ENCODE results near the gene DNAJC7.
"Not testable (repeated sequence)": the region's sequence is repeated elsewhere in the genome, so short reads cannot be mapped to it uniquely, and the experiment has no call there.

Gene DNAJC7

DNA sequence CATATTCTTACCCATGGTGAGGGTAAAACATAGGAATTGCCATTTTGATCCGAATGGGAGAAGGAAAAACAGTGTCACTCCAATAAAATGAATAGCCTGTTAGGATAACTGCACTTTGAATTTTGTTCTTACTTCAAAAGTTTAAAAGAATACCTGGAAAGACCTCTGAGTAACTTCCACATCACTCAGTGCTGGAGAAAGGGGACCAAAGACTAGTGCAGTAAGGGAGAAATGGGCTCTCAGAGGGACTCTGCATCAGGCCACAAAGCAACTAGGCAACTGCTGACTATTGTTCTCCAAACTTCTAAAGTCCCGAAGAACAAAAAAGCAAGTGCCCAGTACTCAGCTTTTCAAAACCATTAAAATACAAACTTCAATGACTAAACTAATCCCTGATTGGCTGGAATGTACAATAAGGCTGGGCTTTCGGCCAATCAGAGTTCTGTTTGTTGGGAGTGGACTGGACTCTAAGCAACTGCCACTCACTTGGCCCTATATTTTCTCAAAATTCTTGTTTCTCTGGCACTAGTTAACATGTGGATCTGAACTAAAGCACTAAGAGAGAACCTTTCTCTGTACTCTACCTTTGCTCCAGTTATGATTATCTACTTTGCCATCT, 6.2 kb downstream of the DNAJC7 start:
- no peak for DNase-seq (ENCODE audit: low spot score)

GRCh38 chr17:42010266-42010680, 7.0 kb downstream of the DNAJC7 start:
- DNase-seq (ENCODE audit: low spot score) = not testable (repeated sequence)

GRCh38 chr17:42009170-42009569, 8.1 kb downstream of the DNAJC7 start:
- no peak for DNase-seq (ENCODE audit: low spot score)

DNA sequence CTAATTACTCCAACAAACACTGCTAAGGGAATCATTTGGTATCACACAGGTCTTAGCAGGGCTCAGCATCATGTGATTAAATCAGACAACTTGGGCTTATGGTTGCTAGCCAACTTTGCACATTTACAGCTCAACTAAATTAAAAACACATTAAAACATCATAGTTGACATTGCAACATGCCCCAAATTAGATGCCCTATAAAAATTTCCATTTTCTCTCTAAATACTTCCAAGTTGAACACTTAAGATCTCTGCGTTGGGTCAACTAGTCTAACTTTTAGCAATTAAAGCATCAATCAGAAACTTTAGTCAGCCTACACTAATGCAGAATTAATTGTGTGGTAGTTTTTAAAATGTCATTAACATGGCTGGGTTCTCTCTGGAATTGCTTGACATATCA, 12.1 kb downstream of the DNAJC7 start:
- no peak for DNase-seq (ENCODE audit: low spot score)

- no peak for DNase-seq (ENCODE audit: low spot score)
These were observed 14.4 kb downstream of the DNAJC7 start for GRCh38 chr17:42002792-42003301.

- DNase-seq (ENCODE audit: low spot score) = no peak
These were observed 15.0 kb downstream of the DNAJC7 start for GRCh38 chr17:42002175-42002791.

GRCh38 chr17:42001729-42002128, 15.5 kb downstream of the DNAJC7 start:
- DNase-seq (ENCODE audit: low spot score) = no peak

- DNase-seq (ENCODE audit: low spot score) = no peak
These were observed 16.7 kb downstream of the DNAJC7 start for GRCh38 chr17:42000413-42001133.

DNA sequence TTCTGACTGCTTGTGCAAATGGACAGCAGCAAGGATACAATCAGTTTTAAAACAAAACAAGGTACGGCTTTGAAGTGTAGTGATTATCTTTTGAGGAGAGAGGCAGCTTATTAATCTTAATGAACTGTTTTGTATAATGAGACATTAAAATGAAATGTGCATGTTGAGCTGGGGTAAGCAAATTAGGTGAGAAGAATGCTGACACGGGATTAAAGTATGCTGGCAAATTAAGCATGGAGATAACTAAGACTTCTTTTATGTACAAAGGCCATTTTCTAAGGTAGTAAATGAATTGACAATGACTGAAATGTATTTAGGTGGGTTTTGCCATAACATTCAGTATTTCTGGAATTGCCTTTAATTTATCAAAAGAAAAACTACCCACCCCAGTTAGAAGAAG, 18.7 kb downstream of the DNAJC7 start:
- DNase-seq (ENCODE audit: low spot score) = no peak

- no peak for DNase-seq (ENCODE audit: low spot score)
These were observed 20.4 kb downstream of the DNAJC7 start for GRCh38 chr17:41996855-41997164.

- no peak for DNase-seq (ENCODE audit: low spot score)
These were observed 24.7 kb downstream of the DNAJC7 start for GRCh38 chr17:41992576-41992975.

DNA sequence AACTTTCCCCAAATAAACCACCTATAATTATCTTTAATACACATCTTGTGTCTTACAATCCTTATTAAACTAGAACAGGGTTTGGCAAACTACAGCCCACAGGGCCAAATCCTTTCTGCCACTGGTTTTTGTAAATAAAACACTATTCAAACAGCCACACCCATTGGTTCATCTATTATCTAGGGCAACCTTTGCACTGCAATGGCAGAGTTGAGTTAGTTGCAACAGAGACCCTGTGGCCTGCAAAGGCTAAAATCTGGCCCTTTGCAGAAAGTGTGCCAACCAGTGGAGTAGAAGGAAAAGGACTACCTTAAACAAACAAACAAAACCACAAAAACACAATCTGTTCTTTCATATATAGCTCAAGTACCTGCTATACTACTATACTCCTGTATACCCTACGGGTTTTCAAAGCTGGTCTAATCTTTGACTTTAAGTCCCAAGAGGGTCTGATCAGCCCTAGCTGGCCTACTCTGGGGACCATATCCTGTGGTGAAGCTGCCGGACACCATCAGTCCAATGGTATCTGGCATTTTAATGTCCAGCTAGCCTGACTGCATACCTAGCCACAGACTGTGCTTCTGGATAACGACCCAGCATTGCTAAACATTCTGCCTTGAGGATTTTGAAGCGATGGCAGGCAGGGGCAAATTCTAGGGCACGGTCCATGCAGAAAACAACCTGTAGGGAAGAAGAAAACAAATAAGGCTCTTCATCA, 27.4 kb downstream of the DNAJC7 start:
- DNase-seq (ENCODE audit: low spot score) = peak; percentile 52

- DNase-seq (ENCODE audit: low spot score) = no peak
These were observed 28.8 kb downstream of the DNAJC7 start for GRCh38 chr17:41988418-41988817.

- no peak for DNase-seq (ENCODE audit: low spot score)
These were observed 29.6 kb downstream of the DNAJC7 start for GRCh38 chr17:41987642-41988041.

- no peak for DNase-seq (ENCODE audit: low spot score)
These were observed 30.6 kb downstream of the DNAJC7 start for GRCh38 chr17:41986634-41987033.

DNA sequence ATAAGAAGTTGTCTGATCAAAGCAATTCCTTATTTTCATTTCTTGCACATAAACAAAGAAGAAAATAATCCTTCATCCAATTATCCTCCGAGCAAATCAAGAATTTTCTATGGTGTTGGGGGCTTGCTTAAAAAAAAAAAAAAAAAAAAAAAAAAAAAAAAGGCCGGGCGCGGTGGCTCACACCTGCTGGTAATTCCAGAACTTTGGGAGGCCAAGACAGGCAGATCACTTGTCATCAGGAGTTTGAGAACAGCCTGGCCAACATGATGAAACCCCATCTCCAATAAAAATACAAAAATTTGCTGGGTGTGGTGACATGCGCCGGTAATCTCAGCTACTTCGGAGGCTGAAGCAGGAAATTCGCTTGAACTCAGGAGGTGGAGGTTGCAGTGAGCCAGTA, 31.3 kb downstream of the DNAJC7 start:
- DNase-seq (ENCODE audit: low spot score) = no peak

GRCh38 chr17:41984454-41984853, 32.8 kb downstream of the DNAJC7 start:
- no peak for DNase-seq (ENCODE audit: low spot score)

DNA sequence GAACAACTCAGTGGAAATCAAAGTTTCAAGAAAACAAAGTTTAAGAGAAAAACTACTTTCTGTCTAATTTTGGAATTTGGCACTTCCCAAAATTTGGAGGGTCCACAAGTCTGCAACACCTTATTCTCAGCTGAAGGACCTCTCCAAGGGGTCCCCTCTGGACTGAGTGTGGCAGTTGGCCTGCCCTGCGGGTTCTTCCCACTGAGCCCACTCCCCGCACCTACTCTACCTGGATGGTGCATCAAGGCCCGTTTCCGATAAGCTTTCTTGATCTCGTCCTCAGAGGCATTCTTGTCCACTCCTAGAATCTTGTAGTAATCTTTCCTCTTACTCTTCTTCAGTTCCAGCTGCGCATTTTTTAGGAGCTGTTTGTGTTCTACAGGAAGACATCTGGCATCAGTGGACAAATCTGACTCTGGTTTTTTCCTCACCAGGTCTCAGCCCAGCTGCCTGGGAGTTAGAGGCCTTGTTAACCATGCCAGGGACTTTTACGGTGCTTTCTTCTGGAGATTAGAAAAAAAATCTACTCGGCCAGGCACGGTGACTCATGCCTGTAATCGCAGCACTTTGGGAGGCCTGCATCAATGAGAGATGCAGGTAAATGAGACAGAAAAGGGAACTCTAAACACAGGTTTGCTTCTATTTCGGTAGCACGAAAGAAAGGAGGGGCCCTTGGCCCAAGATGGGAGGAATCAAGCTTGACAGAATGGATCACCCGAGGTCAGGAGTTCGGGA, 35.0 kb downstream of the DNAJC7 start:
- DNase-seq (ENCODE audit: low spot score) = no peak

DNA sequence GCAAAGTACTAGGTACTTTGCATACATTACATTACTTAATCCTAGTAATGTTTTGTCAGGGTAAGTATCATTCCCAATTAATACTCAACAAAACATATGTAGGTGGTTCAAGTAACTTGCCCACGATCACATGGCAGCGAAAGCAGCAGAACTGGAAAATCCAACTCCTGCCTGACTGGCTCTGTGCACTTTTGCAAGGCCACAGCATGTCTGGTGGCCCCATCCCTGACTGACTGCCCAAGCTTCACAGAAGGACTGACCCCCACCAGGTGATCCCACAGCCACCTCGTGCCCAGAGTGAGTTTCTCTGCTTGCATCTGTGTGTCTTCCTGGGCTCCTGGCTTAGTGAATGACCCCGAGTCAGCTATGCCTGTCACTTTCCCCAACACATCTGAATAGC, 39.2 kb downstream of the DNAJC7 start:
- no peak for DNase-seq (ENCODE audit: low spot score)

- DNase-seq (ENCODE audit: low spot score) = no peak
These were observed 41.0 kb downstream of the DNAJC7 start for GRCh38 chr17:41976142-41976768.

Measured in HuH-7 (cell line).